ENCODE measurements around the gene MALT1. TPM values are rescaled to one million over a fixed set of nuclear protein-coding genes. Genes with fewer than 3 reads are reported as not detected.
"Not testable (repeated sequence)": the region's sequence is repeated elsewhere in the genome, so short reads cannot be mapped to it uniquely, and the experiment has no call there.

Gene MALT1
- total RNA-seq, 1 donor from 2014 or later: 14.5 TPM

DNA sequence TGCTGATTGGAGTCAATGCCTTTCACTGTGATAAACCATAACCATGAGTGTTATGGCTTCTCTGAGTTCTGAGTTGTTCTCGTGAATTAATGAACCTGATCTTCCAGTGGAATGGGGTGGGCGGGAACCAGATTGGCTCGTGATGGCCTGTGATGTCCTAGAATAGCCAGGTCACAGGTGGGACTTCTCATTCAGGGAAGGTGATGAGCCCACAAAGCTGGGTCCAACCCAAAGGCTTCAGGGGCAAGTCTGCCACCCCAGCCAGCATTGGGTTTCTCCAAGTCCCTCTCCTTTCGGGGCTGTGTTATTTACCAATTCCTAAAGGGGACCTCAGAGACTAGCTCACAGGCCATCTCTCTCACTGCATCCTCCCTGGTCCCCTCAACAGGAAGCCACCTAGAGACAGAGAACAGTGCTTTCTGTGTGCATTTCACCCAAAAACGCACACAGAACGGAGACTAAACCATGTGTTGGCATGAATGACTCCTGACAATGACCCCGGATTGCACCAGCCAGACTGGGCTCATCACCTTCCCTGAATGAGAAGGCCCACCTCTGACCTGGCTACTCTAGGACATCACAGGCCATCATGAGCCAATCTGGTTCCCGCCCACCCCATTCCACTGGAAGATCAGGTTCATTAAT lies 85.5 kb downstream of the MALT1 start:
- peak in 1 of 2 donors; percentile 39 for DNase-seq (ENCODE audit: low spot score in 2 of 2)
- no peak overlapping the region for H3K27ac ChIP-seq
- intact Hi-C loops (cut with DNase I): no loop called here
- no peaks in the 10 kb centered on the region for H3K36me3 ChIP-seq
- H3K4me1 ChIP-seq: no peaks in the 10 kb centered on the region
- H3K27me3 ChIP-seq: no peaks in the 10 kb centered on the region
- TF ChIP-seq, protein P1, sequence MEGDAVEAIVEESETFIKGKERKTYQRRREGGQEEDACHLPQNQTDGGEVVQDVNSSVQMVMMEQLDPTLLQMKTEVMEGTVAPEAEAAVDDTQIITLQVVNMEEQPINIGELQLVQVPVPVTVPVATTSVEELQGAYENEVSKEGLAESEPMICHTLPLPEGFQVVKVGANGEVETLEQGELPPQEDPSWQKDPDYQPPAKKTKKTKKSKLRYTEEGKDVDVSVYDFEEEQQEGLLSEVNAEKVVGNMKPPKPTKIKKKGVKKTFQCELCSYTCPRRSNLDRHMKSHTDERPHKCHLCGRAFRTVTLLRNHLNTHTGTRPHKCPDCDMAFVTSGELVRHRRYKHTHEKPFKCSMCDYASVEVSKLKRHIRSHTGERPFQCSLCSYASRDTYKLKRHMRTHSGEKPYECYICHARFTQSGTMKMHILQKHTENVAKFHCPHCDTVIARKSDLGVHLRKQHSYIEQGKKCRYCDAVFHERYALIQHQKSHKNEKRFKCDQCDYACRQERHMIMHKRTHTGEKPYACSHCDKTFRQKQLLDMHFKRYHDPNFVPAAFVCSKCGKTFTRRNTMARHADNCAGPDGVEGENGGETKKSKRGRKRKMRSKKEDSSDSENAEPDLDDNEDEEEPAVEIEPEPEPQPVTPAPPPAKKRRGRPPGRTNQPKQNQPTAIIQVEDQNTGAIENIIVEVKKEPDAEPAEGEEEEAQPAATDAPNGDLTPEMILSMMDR (IDR thresholded peaks at IDR 0.05): no peak
- H3K9me3 ChIP-seq: no peaks in the 10 kb centered on the region
- no peak overlapping the region for H3K4me3 ChIP-seq

DNA sequence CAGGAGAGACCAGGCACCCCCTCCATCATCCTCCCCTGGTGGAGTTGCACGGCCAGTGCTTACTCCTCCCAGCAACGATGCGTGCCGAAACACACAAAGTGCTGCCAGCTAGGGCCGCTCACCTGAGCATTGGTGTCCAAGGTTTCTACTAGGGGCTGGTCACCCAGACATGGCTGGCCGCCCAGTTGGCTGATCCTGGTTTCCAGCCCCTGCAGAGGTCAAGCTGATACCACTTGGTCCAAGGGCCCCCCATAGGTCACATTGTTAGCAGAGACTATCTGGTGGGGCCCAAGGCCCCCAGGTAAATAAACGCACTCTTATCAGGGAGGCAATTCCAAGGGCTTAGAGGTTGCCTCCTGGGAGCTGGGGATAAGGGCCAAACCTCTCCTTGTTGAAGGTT lies 86.1 kb downstream of the MALT1 start:
- H3K4me1 ChIP-seq; intact Hi-C loops (cut with DNase I); H3K27ac ChIP-seq; H3K36me3 ChIP-seq; H3K4me3 ChIP-seq; H3K9me3 ChIP-seq; H3K27me3 ChIP-seq: not testable (repeated sequence)
- DNase-seq (ENCODE audit: low spot score in 2 of 2): peak in 1 of 2 donors; percentile 41

DNA sequence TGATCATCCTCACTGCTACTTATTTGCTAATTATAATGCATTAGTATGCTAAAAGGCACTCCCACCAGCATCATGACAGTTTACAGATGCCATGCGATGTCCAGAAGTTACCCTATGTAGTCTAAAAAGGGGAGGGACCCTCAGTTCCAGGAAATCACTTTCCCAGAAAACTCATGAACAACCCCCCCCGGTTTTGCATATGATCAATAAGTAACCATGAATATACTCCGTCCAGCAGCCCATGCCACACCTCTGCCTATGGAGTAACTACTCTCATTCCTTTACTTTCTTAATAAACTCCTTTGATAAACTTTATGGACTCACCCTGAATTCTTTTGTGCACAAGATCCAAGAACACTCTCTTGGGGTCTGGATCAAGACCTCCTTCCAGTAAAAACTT lies 86.8 kb downstream of the MALT1 start:
- no peak for DNase-seq (ENCODE audit: low spot score in 2 of 2)
- Histone ChIP-seq H3K36me3 (no peaks in the 10 kb centered on the region), H3K27ac (no peak overlapping the region), H3K4me1 (no peaks in the 10 kb centered on the region), H3K4me3 (no peak overlapping the region), H3K27me3 (no peaks in the 10 kb centered on the region), H3K9me3 (no peaks in the 10 kb centered on the region)
- TF ChIP-seq, protein P1 (IDR thresholded peaks at IDR 0.05): no peak
- intact Hi-C loops (cut with DNase I): no loop called here

DNA sequence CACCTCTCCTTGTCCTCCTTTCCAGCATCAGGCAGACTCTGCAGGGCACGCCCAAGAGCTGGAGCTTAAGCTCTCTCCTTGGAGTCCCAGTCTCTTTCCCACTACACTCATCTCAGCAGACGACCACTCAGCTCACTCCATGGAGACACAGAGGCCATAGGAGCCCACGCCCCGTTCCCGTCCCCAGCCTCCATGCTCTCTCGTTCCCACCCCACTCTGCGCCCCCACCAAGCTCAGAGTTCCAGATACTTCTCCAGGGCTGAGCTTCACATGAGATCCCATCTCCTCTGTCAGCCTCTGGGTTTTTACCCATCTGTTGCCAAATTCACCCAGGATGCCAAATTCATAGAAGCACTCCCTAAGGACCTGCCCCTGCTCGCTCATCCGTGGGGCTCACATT lies 87.3 kb downstream of the MALT1 start:
- Histone ChIP-seq H3K4me3 (no peak overlapping the region), H3K27me3 (no peaks in the 10 kb centered on the region), H3K27ac (no peak overlapping the region), H3K36me3 (no peaks in the 10 kb centered on the region), H3K4me1 (no peaks in the 10 kb centered on the region), H3K9me3 (no peaks in the 10 kb centered on the region)
- TF ChIP-seq, protein P1 (IDR thresholded peaks at IDR 0.05): no peak
- intact Hi-C loops (cut with DNase I): no loop called here
- peak in 1 of 2 donors; percentile 43 for DNase-seq (ENCODE audit: low spot score in 2 of 2)

DNA sequence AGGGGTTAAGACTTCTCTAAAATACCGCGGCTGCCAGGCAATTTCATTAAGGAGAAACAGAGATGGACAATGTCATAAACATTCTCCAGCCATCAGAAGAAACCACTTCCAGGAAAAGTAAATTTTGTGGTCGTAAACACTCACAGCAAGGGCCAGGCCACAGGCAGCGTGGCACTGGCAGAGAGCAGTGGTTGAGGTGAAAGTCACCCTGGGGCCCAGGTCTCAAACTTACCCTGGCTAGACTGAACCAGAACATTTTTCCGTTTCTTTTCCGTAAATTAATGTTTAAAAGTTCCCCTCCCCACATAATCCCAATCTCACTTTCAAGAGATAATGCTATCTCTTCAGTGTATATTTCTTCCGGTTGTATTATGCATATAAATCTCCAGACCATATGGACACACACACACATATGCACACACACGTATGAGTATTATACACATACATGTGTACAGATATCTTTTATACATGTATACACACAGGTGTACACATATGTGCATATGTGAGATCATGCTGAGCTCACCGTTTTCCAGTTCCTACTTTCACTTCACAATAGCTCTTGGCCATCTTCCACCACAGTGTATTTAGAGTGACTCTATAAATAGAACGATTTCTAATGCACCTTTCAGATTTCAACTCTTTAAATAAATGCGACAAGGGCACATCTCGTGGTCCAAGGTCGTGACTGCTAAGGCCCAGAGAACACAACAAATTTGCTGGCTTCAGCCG lies 90.1 kb downstream of the MALT1 start:
- DNase-seq (ENCODE audit: low spot score in 2 of 2): peak in 1 of 2 donors; percentile 40
- Histone ChIP-seq H3K4me3 (no peak overlapping the region), H3K27me3 (no peaks in the 10 kb centered on the region), H3K9me3 (no peaks in the 10 kb centered on the region), H3K36me3 (no peaks in the 10 kb centered on the region), H3K27ac (no peak overlapping the region), H3K4me1 (no peaks in the 10 kb centered on the region)
- TF ChIP-seq, protein P1 (IDR thresholded peaks at IDR 0.05): no peak
- intact Hi-C loops (cut with DNase I): loop anchor here (10.0 kb wide), 1 partner anchor 717 kb away; the partner anchor contains the start of gene NEDD4L
